GM21447 (cell line): ENCODE results near the gene NEURL3.
"Not testable (repeated sequence)": the region's sequence is repeated elsewhere in the genome, so short reads cannot be mapped to it uniquely, and the experiment has no call there.

Source experiments
- ATAC-seq: cut with Tn5 transposase; IDR thresholded peaks from one replicate; pipeline ENCODE4 v1.9.1; 2021; ENCODE audit not compliant: unreplicated experiment

NEURL3 gene

GRCh38 chr2:96508521-96509113 lies 3.5 kb upstream of the NEURL3 start:
- ATAC-seq, result no peak

- ATAC-seq, result no peak
These were observed 2.9 kb upstream of the NEURL3 start for GRCh38 chr2:96507957-96508520.

GRCh38 chr2:96506907-96507240 lies 1.7 kb upstream of the NEURL3 start:
- no peak for ATAC-seq

- ATAC-seq, result no peak
These were observed 1.1 kb upstream of the NEURL3 start for GRCh38 chr2:96506016-96506906.

GRCh38 chr2:96503637-96504243 lies 1.4 kb downstream of the NEURL3 start:
- no peak for ATAC-seq

GRCh38 chr2:96502891-96503636 lies 2.1 kb downstream of the NEURL3 start:
- ATAC-seq, result no peak

- ATAC-seq, result peak; percentile 15
These were observed 3.0 kb downstream of the NEURL3 start for GRCh38 chr2:96501886-96502810.

- peak; percentile 55 for ATAC-seq
These were observed 3.7 kb downstream of the NEURL3 start for GRCh38 chr2:96501471-96501874.

- ATAC-seq, result no peak
These were observed 4.6 kb downstream of the NEURL3 start for GRCh38 chr2:96500385-96501066.

- no peak for ATAC-seq
These were observed 5.8 kb downstream of the NEURL3 start for GRCh38 chr2:96499061-96499960.

GRCh38 chr2:96498611-96499010 lies 6.5 kb downstream of the NEURL3 start:
- not testable (repeated sequence) for ATAC-seq

- no peak for ATAC-seq
These were observed 7.1 kb downstream of the NEURL3 start for GRCh38 chr2:96498021-96498431.

GRCh38 chr2:96495982-96496629 lies 9.1 kb downstream of the NEURL3 start:
- no peak for ATAC-seq

- ATAC-seq, result no peak
These were observed 11.0 kb downstream of the NEURL3 start for GRCh38 chr2:96494188-96494587.

GRCh38 chr2:96493072-96493471 lies 12.1 kb downstream of the NEURL3 start:
- ATAC-seq, result no peak

GRCh38 chr2:96491860-96492497 lies 13.2 kb downstream of the NEURL3 start:
- ATAC-seq, result no peak

GRCh38 chr2:96489663-96490062 lies 15.5 kb downstream of the NEURL3 start:
- ATAC-seq, result no peak
